GM12878 (cell line): ENCODE measurements around the gene NTN3. TPM values are rescaled to one million over a fixed set of nuclear protein-coding genes. Genes with fewer than 3 reads are reported as not detected.
A peak's percentile ranks its signal among the peaks of the same experiment; 100 is the strongest.

Experiments
- BACH1 ChIP-seq: fragments of 450-650 bp; IDR thresholded peaks from 2 replicates; pipeline ENCODE4 v1.6.1; 2017; ENCODE audit warnings: mild to moderate bottlenecking, borderline replicate concordance
- CBFB ChIP-seq: IDR thresholded peaks from 2 replicates; pipeline ENCODE4 v1.6.1; 2016; ENCODE audit warnings: antibody characterized with exemption, low read depth
- GATAD2B ChIP-seq: fragments of 450-650 bp; conservative IDR thresholded peaks from 2 replicates; pipeline ENCODE4 v1.6.1; 2017; ENCODE audit warnings: low read depth, mild to moderate bottlenecking, moderate library complexity
- KDM1A ChIP-seq: fragments of 200-600 bp; sonication (generic); IDR thresholded peaks from 2 replicates; pipeline ENCODE4 v1.6.1; 2016; ENCODE audit warnings: borderline replicate concordance
- MYB ChIP-seq: fragments of 150-350 bp; IDR thresholded peaks from 2 replicates; pipeline ENCODE4 v1.6.1; 2014; ENCODE audit warnings: mild to moderate bottlenecking, low read depth, low read length, borderline replicate concordance
- NRF1 ChIP-seq: conservative IDR thresholded peaks from 2 replicates; pipeline ENCODE4 v1.6.1; 2011; ENCODE audit warnings: mild to moderate bottlenecking, low read depth, low read length, improper control_type of control experiment
- POLR2AphosphoS5 ChIP-seq: IDR thresholded peaks from 2 replicates; pipeline ENCODE4 v1.6.1; 2011; ENCODE audit warnings: mild to moderate bottlenecking, low read length, inconsistent platforms
- RELA ChIP-seq: fragments of 450-650 bp; IDR thresholded peaks from 2 replicates; pipeline ENCODE4 v1.8.0; 2014; ENCODE audit warnings: borderline replicate concordance; ENCODE audit not compliant: partially characterized antibody
- SIN3A ChIP-seq: IDR thresholded peaks from 2 replicates; pipeline ENCODE4 v1.6.1; 2012; ENCODE audit warnings: low read depth, low read length, improper control_type of control experiment
- SPI1 ChIP-seq: IDR thresholded peaks from 2 replicates; pipeline ENCODE4 v1.6.1; 2011; ENCODE audit warnings: low read depth, mild to moderate bottlenecking, low read length, moderate library complexity, borderline replicate concordance; ENCODE audit not compliant: insufficient read depth
- SUZ12 ChIP-seq: fragments of 200-600 bp; sonication (generic); IDR thresholded peaks from one replicate; pipeline ENCODE4 v1.6.1; 2018; ENCODE audit warnings: antibody characterized with exemption, mild to moderate bottlenecking; ENCODE audit not compliant: unreplicated experiment
- TCF12 ChIP-seq: IDR thresholded peaks from 2 replicates; pipeline ENCODE4 v1.6.1; 2011; ENCODE audit warnings: low read depth, mild to moderate bottlenecking, low read length
- polyA plus RNA-seq, 11 experiments: library from polyadenylated mRNA; depleted of rRNA in 4 of 11; unstranded in 6 of 11; stranded (reverse) in 5 of 11; fragments of >200 nt; fragmentation: Nextera tagmentation in 4 of 11; fragmentation: Illumina TruSeq in 1 of 11; extraction: Ambion mirVana in 4 of 11; extraction: Trizol in 1 of 11; gene quantifications; 1 replicate in 1 of 11; 2 replicates in 10 of 11; pipeline versions ENCODE4 v1.2.1 to v1.2.3, GENCODE V29; 2011 to 2016; ENCODE audit warnings: inconsistent platforms in 2 of 11, missing spikeins in 2 of 11, low read depth in 1 of 11
- total RNA-seq, 4 experiments: library from RNA; depleted of rRNA in 3 of 4; stranded (reverse); fragments of >200 nt in 3 of 4; fragmentation: Illumina TruSeq in 1 of 4; extraction: Trizol in 1 of 4; gene quantifications; 2 replicates each; pipeline versions ENCODE4 v1.2.1 to v1.2.3, GENCODE V29; 2013 to 2021
- TF ChIP-seq, protein P1 (sequence below): fragments of 450-650 bp; conservative IDR thresholded peaks from 2 replicates; pipeline ENCODE4 v1.6.1; 2017; ENCODE audit warnings: mild to moderate bottlenecking, moderate library complexity
- TF ChIP-seq, protein P2 (sequence below): IDR thresholded peaks from 2 replicates; pipeline ENCODE4 v1.6.1; 2012; ENCODE audit warnings: low read depth, low read length, improper control_type of control experiment
- TF ChIP-seq, protein P3 (sequence below): fragments of 150-350 bp; IDR thresholded peaks from 2 replicates; pipeline ENCODE4 v1.6.1; 2016; ENCODE audit warnings: low read depth, low read length
- TF ChIP-seq, protein P4 (sequence below): fragments of 450-650 bp; IDR thresholded peaks from 2 replicates; pipeline ENCODE4 v1.6.1; 2016; ENCODE audit warnings: mild to moderate bottlenecking
- TF ChIP-seq, protein P5 (sequence below): IDR thresholded peaks from 2 replicates; pipeline ENCODE4 v1.6.1; 2012; ENCODE audit warnings: low read depth, low read length, improper control_type of control experiment
- TF ChIP-seq, protein P6 (sequence below): fragments of 450-650 bp; IDR thresholded peaks from 2 replicates; pipeline ENCODE4 v1.6.1; 2016; ENCODE audit warnings: mild to moderate bottlenecking

The NTN3 gene
- total and polyA plus RNA-seq, 10 of the 15 experiments (the other 5 are each of a cell fraction or from before 2014, with no cell fraction given), result 0.04 TPM; not detected in 9

DNA sequence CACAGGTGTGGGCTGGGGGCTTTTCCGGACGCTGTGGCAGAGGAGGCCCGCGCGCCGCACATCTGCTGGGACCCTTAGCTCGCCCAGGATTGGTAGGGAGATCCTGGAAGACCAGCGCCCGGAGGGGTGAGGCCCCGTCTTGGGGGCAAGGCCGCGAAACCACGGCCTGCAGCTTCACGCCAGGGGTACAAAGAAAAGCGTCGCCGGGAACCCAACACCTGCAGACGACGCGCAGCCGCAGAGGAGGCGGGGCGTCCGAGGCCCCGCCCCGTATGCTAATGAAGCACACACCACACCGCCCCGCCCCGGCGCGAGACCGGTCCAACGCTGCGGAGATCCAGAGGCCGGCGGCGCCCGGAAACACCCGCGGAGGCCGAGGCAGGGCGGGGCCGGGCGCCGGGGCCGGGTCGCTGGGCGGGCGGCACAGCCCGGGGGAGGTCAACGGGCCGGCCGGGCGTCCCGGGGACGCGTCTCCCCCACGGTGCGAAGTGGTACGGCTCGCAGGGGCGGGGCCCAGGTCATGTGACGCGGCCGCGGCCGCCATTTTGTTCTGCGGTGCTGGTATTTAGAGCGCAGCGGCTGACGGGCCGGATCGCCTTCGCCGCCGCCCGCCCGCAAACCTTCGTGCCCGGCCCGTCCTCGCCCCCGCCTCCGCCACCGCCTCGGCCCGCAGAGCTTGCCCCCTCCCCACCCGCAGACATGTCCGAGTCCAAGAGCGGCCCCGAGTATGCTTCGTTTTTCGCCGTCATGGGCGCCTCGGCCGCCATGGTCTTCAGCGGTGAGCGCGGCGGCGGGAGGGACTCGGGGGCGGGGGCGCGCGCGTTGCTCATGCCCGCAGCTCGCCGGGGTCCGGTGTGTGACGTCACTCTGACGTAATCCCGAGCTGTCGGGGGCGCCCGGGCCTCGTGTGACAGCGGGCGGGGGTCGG, 42.6 kb downstream of the NTN3 start, which contains the start of gene ATP6V0C (continued):
- TF ChIP-seq, protein P1, sequence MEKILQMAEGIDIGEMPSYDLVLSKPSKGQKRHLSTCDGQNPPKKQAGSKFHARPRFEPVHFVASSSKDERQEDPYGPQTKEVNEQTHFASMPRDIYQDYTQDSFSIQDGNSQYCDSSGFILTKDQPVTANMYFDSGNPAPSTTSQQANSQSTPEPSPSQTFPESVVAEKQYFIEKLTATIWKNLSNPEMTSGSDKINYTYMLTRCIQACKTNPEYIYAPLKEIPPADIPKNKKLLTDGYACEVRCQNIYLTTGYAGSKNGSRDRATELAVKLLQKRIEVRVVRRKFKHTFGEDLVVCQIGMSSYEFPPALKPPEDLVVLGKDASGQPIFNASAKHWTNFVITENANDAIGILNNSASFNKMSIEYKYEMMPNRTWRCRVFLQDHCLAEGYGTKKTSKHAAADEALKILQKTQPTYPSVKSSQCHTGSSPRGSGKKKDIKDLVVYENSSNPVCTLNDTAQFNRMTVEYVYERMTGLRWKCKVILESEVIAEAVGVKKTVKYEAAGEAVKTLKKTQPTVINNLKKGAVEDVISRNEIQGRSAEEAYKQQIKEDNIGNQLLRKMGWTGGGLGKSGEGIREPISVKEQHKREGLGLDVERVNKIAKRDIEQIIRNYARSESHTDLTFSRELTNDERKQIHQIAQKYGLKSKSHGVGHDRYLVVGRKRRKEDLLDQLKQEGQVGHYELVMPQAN, result peak; percentile 64; the same call in 1 of the 2 replicates
- TF ChIP-seq SUZ12 (no peak), RELA (peak; percentile 62), POLR2AphosphoS5 (peak; percentile 94), CBFB (no peak), MYB (no peak), SIN3A (peak; percentile 49; the same call in 1 of the 2 replicates), TCF12 (peak; percentile 61; the same call in 1 of the 2 replicates), SPI1 (no peak), BACH1 (peak; percentile 49; the same call in 1 of the 2 replicates), NRF1 (peak; percentile 56), KDM1A (no peak), GATAD2B (0 out of 2 replicates have a peak, but pooled peaks have one; percentile 68)
- TF ChIP-seq, protein P2, sequence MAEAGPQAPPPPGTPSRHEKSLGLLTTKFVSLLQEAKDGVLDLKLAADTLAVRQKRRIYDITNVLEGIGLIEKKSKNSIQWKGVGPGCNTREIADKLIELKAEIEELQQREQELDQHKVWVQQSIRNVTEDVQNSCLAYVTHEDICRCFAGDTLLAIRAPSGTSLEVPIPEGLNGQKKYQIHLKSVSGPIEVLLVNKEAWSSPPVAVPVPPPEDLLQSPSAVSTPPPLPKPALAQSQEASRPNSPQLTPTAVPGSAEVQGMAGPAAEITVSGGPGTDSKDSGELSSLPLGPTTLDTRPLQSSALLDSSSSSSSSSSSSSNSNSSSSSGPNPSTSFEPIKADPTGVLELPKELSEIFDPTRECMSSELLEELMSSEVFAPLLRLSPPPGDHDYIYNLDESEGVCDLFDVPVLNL, result no peak; the same call in 1 of the 2 replicates
- TF ChIP-seq, protein P3, sequence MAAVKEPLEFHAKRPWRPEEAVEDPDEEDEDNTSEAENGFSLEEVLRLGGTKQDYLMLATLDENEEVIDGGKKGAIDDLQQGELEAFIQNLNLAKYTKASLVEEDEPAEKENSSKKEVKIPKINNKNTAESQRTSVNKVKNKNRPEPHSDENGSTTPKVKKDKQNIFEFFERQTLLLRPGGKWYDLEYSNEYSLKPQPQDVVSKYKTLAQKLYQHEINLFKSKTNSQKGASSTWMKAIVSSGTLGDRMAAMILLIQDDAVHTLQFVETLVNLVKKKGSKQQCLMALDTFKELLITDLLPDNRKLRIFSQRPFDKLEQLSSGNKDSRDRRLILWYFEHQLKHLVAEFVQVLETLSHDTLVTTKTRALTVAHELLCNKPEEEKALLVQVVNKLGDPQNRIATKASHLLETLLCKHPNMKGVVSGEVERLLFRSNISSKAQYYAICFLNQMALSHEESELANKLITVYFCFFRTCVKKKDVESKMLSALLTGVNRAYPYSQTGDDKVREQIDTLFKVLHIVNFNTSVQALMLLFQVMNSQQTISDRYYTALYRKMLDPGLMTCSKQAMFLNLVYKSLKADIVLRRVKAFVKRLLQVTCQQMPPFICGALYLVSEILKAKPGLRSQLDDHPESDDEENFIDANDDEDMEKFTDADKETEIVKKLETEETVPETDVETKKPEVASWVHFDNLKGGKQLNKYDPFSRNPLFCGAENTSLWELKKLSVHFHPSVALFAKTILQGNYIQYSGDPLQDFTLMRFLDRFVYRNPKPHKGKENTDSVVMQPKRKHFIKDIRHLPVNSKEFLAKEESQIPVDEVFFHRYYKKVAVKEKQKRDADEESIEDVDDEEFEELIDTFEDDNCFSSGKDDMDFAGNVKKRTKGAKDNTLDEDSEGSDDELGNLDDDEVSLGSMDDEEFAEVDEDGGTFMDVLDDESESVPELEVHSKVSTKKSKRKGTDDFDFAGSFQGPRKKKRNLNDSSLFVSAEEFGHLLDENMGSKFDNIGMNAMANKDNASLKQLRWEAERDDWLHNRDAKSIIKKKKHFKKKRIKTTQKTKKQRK, result no peak
- TF ChIP-seq, protein P4, sequence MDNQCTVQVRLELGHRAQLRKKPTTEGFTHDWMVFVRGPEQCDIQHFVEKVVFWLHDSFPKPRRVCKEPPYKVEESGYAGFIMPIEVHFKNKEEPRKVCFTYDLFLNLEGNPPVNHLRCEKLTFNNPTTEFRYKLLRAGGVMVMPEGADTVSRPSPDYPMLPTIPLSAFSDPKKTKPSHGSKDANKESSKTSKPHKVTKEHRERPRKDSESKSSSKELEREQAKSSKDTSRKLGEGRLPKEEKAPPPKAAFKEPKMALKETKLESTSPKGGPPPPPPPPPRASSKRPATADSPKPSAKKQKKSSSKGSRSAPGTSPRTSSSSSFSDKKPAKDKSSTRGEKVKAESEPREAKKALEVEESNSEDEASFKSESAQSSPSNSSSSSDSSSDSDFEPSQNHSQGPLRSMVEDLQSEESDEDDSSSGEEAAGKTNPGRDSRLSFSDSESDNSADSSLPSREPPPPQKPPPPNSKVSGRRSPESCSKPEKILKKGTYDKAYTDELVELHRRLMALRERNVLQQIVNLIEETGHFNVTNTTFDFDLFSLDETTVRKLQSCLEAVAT, result 0 out of 2 replicates have a peak, but pooled peaks have one; percentile 49
- TF ChIP-seq, protein P5, sequence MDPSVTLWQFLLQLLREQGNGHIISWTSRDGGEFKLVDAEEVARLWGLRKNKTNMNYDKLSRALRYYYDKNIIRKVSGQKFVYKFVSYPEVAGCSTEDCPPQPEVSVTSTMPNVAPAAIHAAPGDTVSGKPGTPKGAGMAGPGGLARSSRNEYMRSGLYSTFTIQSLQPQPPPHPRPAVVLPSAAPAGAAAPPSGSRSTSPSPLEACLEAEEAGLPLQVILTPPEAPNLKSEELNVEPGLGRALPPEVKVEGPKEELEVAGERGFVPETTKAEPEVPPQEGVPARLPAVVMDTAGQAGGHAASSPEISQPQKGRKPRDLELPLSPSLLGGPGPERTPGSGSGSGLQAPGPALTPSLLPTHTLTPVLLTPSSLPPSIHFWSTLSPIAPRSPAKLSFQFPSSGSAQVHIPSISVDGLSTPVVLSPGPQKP, result no peak
- TF ChIP-seq, protein P6, sequence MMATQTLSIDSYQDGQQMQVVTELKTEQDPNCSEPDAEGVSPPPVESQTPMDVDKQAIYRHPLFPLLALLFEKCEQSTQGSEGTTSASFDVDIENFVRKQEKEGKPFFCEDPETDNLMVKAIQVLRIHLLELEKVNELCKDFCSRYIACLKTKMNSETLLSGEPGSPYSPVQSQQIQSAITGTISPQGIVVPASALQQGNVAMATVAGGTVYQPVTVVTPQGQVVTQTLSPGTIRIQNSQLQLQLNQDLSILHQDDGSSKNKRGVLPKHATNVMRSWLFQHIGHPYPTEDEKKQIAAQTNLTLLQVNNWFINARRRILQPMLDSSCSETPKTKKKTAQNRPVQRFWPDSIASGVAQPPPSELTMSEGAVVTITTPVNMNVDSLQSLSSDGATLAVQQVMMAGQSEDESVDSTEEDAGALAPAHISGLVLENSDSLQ, result no peak
